HL-60 (cell line): Measurements from ENCODE around the gene DPYSL4.

ENCODE experiments used
- CTCF ChIP-seq: IDR thresholded peaks from one replicate; pipeline ENCODE4 v1.5.1; 2011; ENCODE audit warnings: low read length, control low read depth, inconsistent platforms; ENCODE audit not compliant: insufficient read depth
- GABPA ChIP-seq: IDR thresholded peaks from 2 replicates; pipeline ENCODE4 v1.6.1; 2012; ENCODE audit warnings: low read depth
- POLR2AphosphoS5 ChIP-seq: IDR thresholded peaks from 2 replicates; pipeline ENCODE4 v1.6.1; 2012; ENCODE audit warnings: low read depth
- REST ChIP-seq: IDR thresholded peaks from 2 replicates; pipeline ENCODE4 v1.6.1; 2012; ENCODE audit warnings: low read depth; ENCODE audit not compliant: insufficient replicate concordance
- SPI1 ChIP-seq: IDR thresholded peaks from 2 replicates; pipeline ENCODE4 v1.6.1; 2012; ENCODE audit warnings: low read depth, mild to moderate bottlenecking, borderline replicate concordance

- no peak for TF ChIP-seq SPI1
- TF ChIP-seq GABPA = no peak
- no peak for TF ChIP-seq POLR2AphosphoS5
- no peak for TF ChIP-seq CTCF
- no peak for TF ChIP-seq REST
These were observed 27.2 kb downstream of the DPYSL4 start for GRCh38 chr10:132213917-132214316.
